ENCODE data around the gene SEMA4D. TPM values are rescaled to one million over a fixed set of nuclear protein-coding genes. Genes with fewer than 3 reads are reported as not detected.

Gene SEMA4D
- total and polyA plus RNA-seq, 9 of the 15 experiments (the other 6 are each of a cell fraction or from before 2014, with no cell fraction given), result 0.38 to 5.1 (median 1.8) TPM

DNA sequence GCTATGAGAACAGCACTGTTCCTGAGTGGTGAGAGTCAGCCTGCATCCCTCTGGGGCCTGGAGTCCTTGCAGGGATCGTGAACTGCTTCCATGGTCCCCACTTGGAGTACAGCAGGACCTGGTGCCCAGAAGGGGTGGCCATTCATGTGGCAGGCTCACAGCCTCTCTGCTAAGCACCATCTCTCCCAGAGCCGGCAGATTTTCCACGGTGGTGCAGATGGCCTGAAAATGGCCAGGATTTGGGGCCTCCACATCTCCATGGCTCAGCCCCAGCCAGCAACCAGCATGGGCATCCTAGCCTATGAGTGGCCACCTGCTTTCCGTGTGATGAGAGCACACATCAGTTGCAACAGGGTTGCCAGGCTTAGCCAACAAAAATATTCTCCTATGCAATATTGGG lies 33.9 kb upstream of the SEMA4D start (continued):
- TF ChIP-seq ZNF143 (CRISPR knock-in tag; IDR thresholded peaks at IDR 0.05), result no peak
- no peak for TF ChIP-seq ZBTB8A (IDR thresholded peaks at IDR 0.05; ENCODE audit: partially characterized antibody)

DNA sequence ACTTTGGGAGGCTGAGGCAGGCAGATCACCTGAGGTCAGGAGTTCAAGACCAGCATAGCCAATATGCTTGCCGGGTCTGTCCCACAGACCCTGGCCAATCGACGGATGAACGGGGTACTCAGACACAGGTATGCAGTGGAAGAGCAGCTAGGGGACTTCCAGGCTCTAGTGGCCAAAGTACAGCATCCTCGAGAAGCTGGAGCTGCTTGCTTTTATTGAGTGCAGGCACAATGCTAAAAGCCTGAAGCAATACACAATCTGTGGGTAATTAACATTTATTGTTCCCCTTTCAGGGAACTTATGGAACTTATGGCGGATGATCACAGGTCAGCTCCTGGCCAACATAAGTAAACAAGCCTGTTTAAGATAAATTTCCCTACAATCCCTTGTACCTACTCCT lies 32.8 kb upstream of the SEMA4D start:
- BruUV-seq (replicated peaks), result no TSS peak
- no peaks in the 10 kb centered on the region for H4K20me1 ChIP-seq (replicated peaks; ENCODE audit: control insufficient read depth, insufficient read depth, low read length)
- POLR2A ChIA-PET, result no interaction called here
- H3K9ac ChIP-seq (ENCODE audit: insufficient read depth in 1 of 2, low read depth in 2 of 2, low read length in 2 of 2), result no peak overlapping the region
- intact Hi-C loops (cut with micrococcal nuclease) (no loop called here), in situ Hi-C loops (cut with MboI) (no loop called here)
- H3K27me3 ChIP-seq (ENCODE audit: control insufficient read depth in 2 of 2, insufficient read depth in 2 of 2, low read length in 2 of 2), result peaks cover 0 to 10% of the 10 kb centered on the region in 2 experiments; a peak in 1 of 5 replicates
- H3K36me3 ChIP-seq (ENCODE audit: control insufficient read depth, insufficient read depth, low read length), result no peaks in the 10 kb centered on the region
- CTCF ChIA-PET (ENCODE audit: low intra/inter-chr PET ratio), result no interaction called here
- H3K9me3 ChIP-seq (replicated peaks; ENCODE audit: control insufficient read depth, insufficient read depth, low read depth, low read length), result no peaks in the 10 kb centered on the region
- TF ChIP-seq ARID2 (IDR thresholded peaks at IDR 0.05) (no peak), YY1 (IDR thresholded peaks at IDR 0.05; ENCODE audit: borderline replicate concordance in 1 of 3, control insufficient read depth in 1 of 3, extremely low read depth in 1 of 3, insufficient read depth in 3 of 3, insufficient read length in 1 of 3, insufficient replicate concordance in 2 of 3, low read depth in 1 of 3, low read length in 2 of 3) (no peak), YBX1 (IDR thresholded peaks at IDR 0.05) (no peak), HMG20A (CRISPR knock-in tag; conservative IDR thresholded peaks at IDR 0.05) (no peak), U2AF1 (optimal IDR thresholded peaks at IDR 0.05; ENCODE audit: low read depth, low read length) (no peak), FIP1L1 (IDR thresholded peaks at IDR 0.05; ENCODE audit: low read depth, low read length, poor library complexity, severe bottlenecking) (no peak), NR3C1 (CRISPR knock-in tag; IDR thresholded peaks at IDR 0.05) (no peak), MAFG (tag; conservative IDR thresholded peaks at IDR 0.05) (no peak)
- H2AFZ ChIP-seq (ENCODE audit: low read depth, low read length), result no peak overlapping the region
- DNase-seq (ENCODE audit: extremely low read depth in 1 of 4, low spot score in 3 of 4) (no peak), FAIRE-seq (no peak), ATAC-seq (no peak)
- H3K4me1 ChIP-seq (replicated peaks in 1 of 2; ENCODE audit: control insufficient read depth in 2 of 2, insufficient read depth in 2 of 2, low read length in 2 of 2), result peaks cover 0 to 3% of the 10 kb centered on the region in 2 experiments; a peak in 2 of 5 replicates
- WGBS (ENCODE audit: insufficient coverage, low coverage, missing lambda C conversion rate), result under 1% methylated on average over 6 of the region's 6 CpGs
- H3K4me3 ChIP-seq, result no peak overlapping the region
- H3K9me1 ChIP-seq (ENCODE audit: control insufficient read depth, insufficient read depth, low read length), result no peaks in the 10 kb centered on the region
- H3K27ac ChIP-seq (ENCODE audit: extremely low read depth, low read depth, low read length), result no peak overlapping the region
- no peaks in the 10 kb centered on the region for H3K79me2 ChIP-seq (ENCODE audit: control insufficient read depth, insufficient read depth, low read length)
- H3K4me2 ChIP-seq (ENCODE audit: insufficient read depth, low read length), result no peak overlapping the region

Measured in K562 (cell line).